PC-3 (cell line): ENCODE results near the gene MARK2. TPM values are rescaled to one million over a fixed set of nuclear protein-coding genes. Genes with fewer than 3 reads are reported as not detected.

Source experiments
- ATAC-seq: fragments of 200-7000 bp; cut with Tn5 transposase; 2 replicates; pipeline ENCODE4 v1.9.1; 2020; ENCODE audit warnings: mild to moderate bottlenecking, moderate library complexity
- BruUV-seq: library from RNA; stranded (reverse); fragments of 400-500 nt; replicated peaks from 2 replicates; lab custom pipeline; 2021; lab: Mats Ljungman, UMichigan
- CTCF ChIA-PET: fragments of 300-600 bp; sonication (Branson Sonifier 250); formaldehyde crosslinking; loops from one replicate; lab custom pipeline; 2022; ENCODE audit warnings: antibody characterized with exemption; lab: Charles Lee
- POLR2A ChIA-PET: fragments of 300-600 bp; sonication (Branson Sonifier 250); formaldehyde crosslinking; loops from one replicate; lab custom pipeline; 2022; ENCODE audit warnings: antibody characterized with exemption; ENCODE audit not compliant: unreplicated experiment; lab: Charles Lee
- DNase-seq: peaks from one replicate; pipeline ENCODE4 v3.0.0-alpha.2; 2015
- H2AFZ ChIP-seq: fragments of 300-600 bp; sonication (generic); 2 replicates; pipeline ENCODE4 v1.6.0; 2016; ENCODE audit warnings: antibody characterized with exemption, low read length
- H3F3A ChIP-seq: fragments of 300-600 bp; sonication (generic); one replicate; pipeline ENCODE4 v1.6.0; 2017; ENCODE audit warnings: antibody characterized with exemption, low read length, control low read depth, mild to moderate bottlenecking; ENCODE audit not compliant: unreplicated experiment
- H3K27ac ChIP-seq: fragments of 300-600 bp; sonication (generic); 2 replicates; pipeline ENCODE4 v1.5.1; 2016; ENCODE audit warnings: mild to moderate bottlenecking, low read length
- H3K27me3 ChIP-seq: fragments of 300-600 bp; sonication (generic); 2 replicates; pipeline ENCODE4 v1.6.1; 2016; ENCODE audit warnings: low read length, mixed read lengths
- H3K36me3 ChIP-seq: fragments of 300-600 bp; sonication (generic); 2 replicates; pipeline ENCODE4 v1.6.1; 2016; ENCODE audit warnings: low read depth, mixed run types, low read length, mixed read lengths
- H3K4me1 ChIP-seq: fragments of 300-600 bp; sonication (generic); 2 replicates; pipeline ENCODE4 v1.5.1; 2016; ENCODE audit warnings: low read length; ENCODE audit not compliant: insufficient read depth
- H3K4me2 ChIP-seq: fragments of 300-600 bp; sonication (generic); 2 replicates; pipeline ENCODE4 v1.6.0; 2016; ENCODE audit warnings: low read length
- H3K4me3 ChIP-seq: fragments of 300-600 bp; sonication (generic); 2 replicates; pipeline ENCODE4 v1.5.1; 2016; ENCODE audit warnings: mild to moderate bottlenecking, low read length, mixed read lengths
- H3K79me2 ChIP-seq: fragments of 300-600 bp; sonication (generic); 2 replicates; pipeline ENCODE4 v1.6.1; 2017; ENCODE audit warnings: low read length, mixed read lengths
- H3K9ac ChIP-seq: fragments of 300-600 bp; sonication (generic); 2 replicates; pipeline ENCODE4 v1.6.0; 2016; ENCODE audit warnings: mild to moderate bottlenecking, low read length
- H3K9me2 ChIP-seq: fragments of 300-600 bp; sonication (generic); replicated peaks from 2 replicates; pipeline ENCODE4 v1.6.1; 2016; ENCODE audit warnings: mixed run types, low read length, mixed read lengths
- H3K9me3 ChIP-seq: fragments of 300-600 bp; sonication (generic); 2 replicates; pipeline ENCODE4 v1.6.1; 2016; ENCODE audit warnings: low read length, mixed read lengths
- H4K20me1 ChIP-seq: fragments of 300-600 bp; sonication (generic); 2 replicates; pipeline ENCODE4 v1.6.1; 2016; ENCODE audit warnings: low read length, mixed read lengths
- EZH2 ChIP-seq: fragments of 300-600 bp; sonication (generic); IDR thresholded peaks from one replicate; pipeline ENCODE4 v1.6.1; 2017; ENCODE audit warnings: antibody characterized with exemption, mild to moderate bottlenecking, low read length; ENCODE audit not compliant: unreplicated experiment
- EZH2phosphoT487 ChIP-seq: fragments of 300-600 bp; sonication (generic); IDR thresholded peaks from 2 replicates; pipeline ENCODE4 v1.6.1; 2018; ENCODE audit warnings: mild to moderate bottlenecking, antibody characterized with exemption, low read length, borderline replicate concordance
- intact Hi-C: fragments of 100-400 bp; cut with micrococcal nuclease; formaldehyde crosslinking; loops from 2 replicates; pipeline ENCODE4 v1.9.0; 2023
- total RNA-seq: library from RNA; depleted of rRNA; stranded (reverse); fragments of >200 nt; gene quantifications from 2 replicates; pipeline ENCODE4 v1.2.3, GENCODE V29; 2014
- TF ChIP-seq, protein P1 (sequence below): fragments of 300-600 bp; sonication (generic); conservative IDR thresholded peaks from 2 replicates; pipeline ENCODE4 v1.5.1; 2017; ENCODE audit warnings: antibody characterized with exemption, low read depth, mild to moderate bottlenecking, low read length

MARK2 gene
- total RNA-seq, 1 experiment from 2014 or later: 60.1 TPM

DNA sequence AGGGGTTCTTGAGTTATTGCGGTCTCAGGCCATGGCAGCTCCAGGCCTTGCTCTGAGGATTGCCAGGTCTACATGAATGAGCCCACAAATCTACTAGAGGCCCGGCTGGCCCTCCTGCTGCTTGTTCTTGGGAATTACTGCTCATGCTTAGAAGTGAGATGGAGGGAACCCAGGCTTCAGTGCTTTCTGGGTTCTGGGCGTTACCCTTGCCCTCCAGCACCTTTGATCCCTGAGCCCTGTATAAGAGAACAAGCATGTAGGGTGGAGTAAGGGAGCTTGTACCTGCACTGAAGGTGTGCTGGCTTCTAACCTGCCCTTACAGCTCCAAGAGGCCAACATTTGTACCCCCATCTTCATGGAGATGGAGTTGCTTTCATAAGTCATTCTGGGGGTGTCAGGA lies 103.9 kb downstream of the MARK2 start:
- no peak overlapping the region for H3K4me2 ChIP-seq
- ATAC-seq: no peak
- peaks cover 13% of the 10 kb centered on the region for H3K36me3 ChIP-seq
- peaks cover 63% of the 10 kb centered on the region for H3K79me2 ChIP-seq
- no peaks in the 10 kb centered on the region for H3F3A ChIP-seq
- ChIA-PET CTCF (no interaction called here), POLR2A (no interaction called here)
- no peak for TF ChIP-seq EZH2
- no peak for TF ChIP-seq EZH2phosphoT487
- TF ChIP-seq, protein P1, sequence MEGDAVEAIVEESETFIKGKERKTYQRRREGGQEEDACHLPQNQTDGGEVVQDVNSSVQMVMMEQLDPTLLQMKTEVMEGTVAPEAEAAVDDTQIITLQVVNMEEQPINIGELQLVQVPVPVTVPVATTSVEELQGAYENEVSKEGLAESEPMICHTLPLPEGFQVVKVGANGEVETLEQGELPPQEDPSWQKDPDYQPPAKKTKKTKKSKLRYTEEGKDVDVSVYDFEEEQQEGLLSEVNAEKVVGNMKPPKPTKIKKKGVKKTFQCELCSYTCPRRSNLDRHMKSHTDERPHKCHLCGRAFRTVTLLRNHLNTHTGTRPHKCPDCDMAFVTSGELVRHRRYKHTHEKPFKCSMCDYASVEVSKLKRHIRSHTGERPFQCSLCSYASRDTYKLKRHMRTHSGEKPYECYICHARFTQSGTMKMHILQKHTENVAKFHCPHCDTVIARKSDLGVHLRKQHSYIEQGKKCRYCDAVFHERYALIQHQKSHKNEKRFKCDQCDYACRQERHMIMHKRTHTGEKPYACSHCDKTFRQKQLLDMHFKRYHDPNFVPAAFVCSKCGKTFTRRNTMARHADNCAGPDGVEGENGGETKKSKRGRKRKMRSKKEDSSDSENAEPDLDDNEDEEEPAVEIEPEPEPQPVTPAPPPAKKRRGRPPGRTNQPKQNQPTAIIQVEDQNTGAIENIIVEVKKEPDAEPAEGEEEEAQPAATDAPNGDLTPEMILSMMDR: no peak
- H3K9ac ChIP-seq: no peak overlapping the region
- no peak overlapping the region for H3K27ac ChIP-seq
- H3K27me3 ChIP-seq: no peaks in the 10 kb centered on the region
- H2AFZ ChIP-seq: no peak overlapping the region
- H3K9me3 ChIP-seq: no peaks in the 10 kb centered on the region
- H3K9me2 ChIP-seq: no peaks in the 10 kb centered on the region
- peaks cover 5% of the 10 kb centered on the region; the same call in 1 of the 2 replicates for H4K20me1 ChIP-seq
- intact Hi-C loops: no loop called here
- H3K4me1 ChIP-seq: peaks cover 10% of the 10 kb centered on the region
- no peak overlapping the region for H3K4me3 ChIP-seq
- DNase-seq: no peak
- BruUV-seq: no TSS peak

DNA sequence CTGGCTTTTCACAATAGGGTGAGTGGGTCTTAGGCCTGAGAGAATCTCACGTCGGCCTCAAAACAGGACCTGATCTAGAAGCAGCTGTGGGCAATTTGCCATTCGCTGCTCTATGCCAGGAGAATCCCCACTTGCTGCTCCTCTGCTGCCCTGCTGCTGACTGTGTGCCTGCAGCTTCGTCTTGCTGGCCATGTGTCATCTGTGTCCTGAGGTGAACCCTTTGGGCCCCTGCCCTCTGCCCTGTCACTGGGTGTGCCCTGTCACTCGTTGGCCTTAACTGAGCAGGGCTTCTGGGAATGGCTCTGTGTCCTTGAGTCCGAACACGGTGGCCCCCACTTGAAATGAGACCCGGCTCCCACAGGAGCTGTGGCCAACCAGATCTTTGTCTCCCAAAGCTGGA lies 106.1 kb downstream of the MARK2 start:
- H3K27me3 ChIP-seq: no peaks in the 10 kb centered on the region
- H3K36me3 ChIP-seq: peaks cover 18% of the 10 kb centered on the region
- intact Hi-C loops: loop anchor here (2.0 to 5.0 kb wide), 2 partner anchors 108 to 178 kb away; partner anchors contain the start of gene ZFTA
- ChIA-PET POLR2A (no interaction called here), CTCF (interaction anchor here (0.9 to 1.3 kb wide), 2 partner anchors 39 to 73 kb away, joined by 4 to 6 read pairs; no protein-coding TSS in a partner anchor)
- H3K9me3 ChIP-seq: no peaks in the 10 kb centered on the region
- H2AFZ ChIP-seq: no peak overlapping the region
- H3K79me2 ChIP-seq: peaks cover 52% of the 10 kb centered on the region
- H3K4me1 ChIP-seq: peaks cover 4% of the 10 kb centered on the region; the same call in 1 of the 2 replicates
- TF ChIP-seq, protein P1: no peak
- no peak for TF ChIP-seq EZH2phosphoT487
- no peak for TF ChIP-seq EZH2
- no peak overlapping the region for H3K9ac ChIP-seq
- no peak overlapping the region for H3K4me3 ChIP-seq
- BruUV-seq: no TSS peak
- no peaks in the 10 kb centered on the region for H3K9me2 ChIP-seq
- H3F3A ChIP-seq: no peaks in the 10 kb centered on the region
- H3K27ac ChIP-seq: no peak overlapping the region
- DNase-seq (no peak), ATAC-seq (no peak)
- peaks cover 5% of the 10 kb centered on the region; the same call in 1 of the 2 replicates for H4K20me1 ChIP-seq
- no peak overlapping the region for H3K4me2 ChIP-seq

DNA sequence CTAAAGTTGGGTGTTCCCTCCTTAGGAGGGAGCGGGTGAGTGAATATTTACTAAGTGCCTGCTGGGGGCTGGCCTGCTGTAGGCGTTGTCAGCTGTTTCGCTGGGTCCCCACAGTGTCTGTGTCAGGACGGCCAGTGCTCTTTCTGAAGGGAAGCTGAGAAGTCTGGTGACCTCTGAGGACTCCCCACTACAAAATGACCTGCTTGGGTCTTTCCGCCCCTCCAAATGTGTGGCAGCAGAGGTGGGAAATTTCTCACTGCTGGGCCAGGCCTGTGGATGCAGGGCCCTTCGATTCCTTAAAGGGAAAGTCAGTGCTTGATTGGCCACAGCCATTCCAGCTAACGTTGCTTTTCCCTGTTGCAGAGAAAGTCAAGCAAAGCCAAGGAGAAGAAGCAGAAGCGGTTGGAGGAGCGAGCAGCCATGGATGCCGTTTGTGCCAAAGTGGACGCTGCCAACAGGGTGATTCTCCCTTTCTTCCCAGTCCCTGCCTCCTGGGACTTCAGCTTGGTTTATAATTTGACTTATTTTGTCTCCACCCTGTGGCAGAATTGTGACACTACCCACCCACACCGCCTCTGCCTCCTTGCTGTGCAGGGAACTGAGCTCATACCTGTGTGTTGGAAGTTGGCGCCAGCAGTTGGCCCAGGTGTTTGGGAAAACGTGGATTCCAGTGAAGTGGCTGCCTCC lies 106.7 kb downstream of the MARK2 start:
- H3K9me3 ChIP-seq: no peaks in the 10 kb centered on the region
- H3K4me3 ChIP-seq: no peak overlapping the region
- peaks cover 18% of the 10 kb centered on the region for H3K36me3 ChIP-seq
- no peak overlapping the region for H3K4me2 ChIP-seq
- no peaks in the 10 kb centered on the region for H3F3A ChIP-seq
- no peak overlapping the region for H2AFZ ChIP-seq
- TF ChIP-seq, protein P1: peak; percentile 89
- TF ChIP-seq EZH2phosphoT487 (no peak), EZH2 (no peak)
- no TSS peak for BruUV-seq
- ATAC-seq (peak; percentile 99), DNase-seq (peak; percentile 87)
- CTCF ChIA-PET: interaction anchor here (0.5 to 1.3 kb wide), 13 partner anchors 8 to 372 kb away, joined by 3 to 28 read pairs (median 5); partner anchors contain the start of genes MARK2, PRDX5, RCOR2 and TRMT112
- no peak overlapping the region for H3K27ac ChIP-seq
- peaks cover 45% of the 10 kb centered on the region for H3K79me2 ChIP-seq
- intact Hi-C loops: loop anchor here (2.0 to 5.0 kb wide), 2 partner anchors 109 to 178 kb away; partner anchors contain the start of gene ZFTA
- no peaks in the 10 kb centered on the region for H3K27me3 ChIP-seq
- H3K4me1 ChIP-seq: no peaks in the 10 kb centered on the region
- POLR2A ChIA-PET: no interaction called here
- H3K9ac ChIP-seq: no peak overlapping the region
- no peaks in the 10 kb centered on the region for H3K9me2 ChIP-seq
- H4K20me1 ChIP-seq: peaks cover 5% of the 10 kb centered on the region; the same call in 1 of the 2 replicates
